Measurements from ENCODE around the gene CDKL2. TPM values are rescaled to one million over a fixed set of nuclear protein-coding genes. Genes with fewer than 3 reads are reported as not detected.
A peak's percentile ranks its signal among the peaks of the same experiment; 100 is the strongest.

CDKL2 gene
- total RNA-seq, 1 experiment from 2014 or later: 0.04 TPM

DNA sequence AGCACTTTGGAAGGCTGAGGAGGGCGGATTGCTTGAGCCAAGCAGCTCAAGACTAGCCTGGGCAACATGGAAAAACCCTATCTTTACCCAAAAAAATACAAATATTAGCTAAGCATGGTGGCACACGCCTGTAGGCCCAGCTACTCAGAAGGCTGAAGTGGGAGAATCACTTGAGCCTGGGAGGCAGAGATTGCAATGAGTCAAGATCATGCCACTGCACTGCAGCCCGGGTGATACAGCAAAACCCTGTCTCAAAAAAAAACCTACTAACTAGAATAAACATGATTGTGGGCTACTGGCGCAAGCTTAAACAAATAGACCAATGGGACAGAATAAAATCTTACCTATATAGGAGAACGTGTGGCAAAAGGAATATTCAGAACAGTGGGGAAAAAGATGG, 7.3 kb downstream of the CDKL2 start:
- H3K27ac ChIP-seq: no peak overlapping the region
- H3K9me3 ChIP-seq (replicated peaks): no peaks in the 10 kb centered on the region; the same call in 1 of the 2 replicates
- H3K4me3 ChIP-seq: no peak overlapping the region
- H3K27me3 ChIP-seq: no peaks in the 10 kb centered on the region
- peaks cover 2% of the 10 kb centered on the region; the same call in 1 of the 2 replicates for H3K36me3 ChIP-seq
- no peaks in the 10 kb centered on the region for H3K4me1 ChIP-seq
- DNase-seq: no peak

DNA sequence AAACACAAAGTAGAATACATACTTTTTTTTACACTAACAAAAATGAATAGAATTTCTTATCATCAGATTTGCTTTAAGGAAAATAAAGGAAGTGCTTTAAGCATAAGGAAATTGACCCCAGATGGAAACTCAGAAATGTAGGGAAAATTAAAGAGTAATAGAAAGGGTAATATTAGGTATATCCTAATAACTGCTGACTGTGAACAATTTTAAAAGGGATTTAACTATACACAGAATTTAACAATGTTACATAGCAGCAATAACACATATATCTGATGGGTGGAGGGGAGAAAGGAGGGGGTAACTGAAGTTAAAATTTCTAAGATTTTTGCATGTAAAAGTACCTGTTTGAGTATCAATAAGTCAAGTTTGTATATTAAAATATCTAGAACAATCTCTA, 8.6 kb downstream of the CDKL2 start:
- no peaks in the 10 kb centered on the region for H3K27me3 ChIP-seq
- H3K27ac ChIP-seq: no peak overlapping the region
- H3K4me1 ChIP-seq: no peaks in the 10 kb centered on the region
- DNase-seq: no peak
- H3K9me3 ChIP-seq (replicated peaks): no peaks in the 10 kb centered on the region; the same call in 1 of the 2 replicates
- peaks cover 2% of the 10 kb centered on the region; the same call in 1 of the 2 replicates for H3K36me3 ChIP-seq
- no peak overlapping the region for H3K4me3 ChIP-seq

DNA sequence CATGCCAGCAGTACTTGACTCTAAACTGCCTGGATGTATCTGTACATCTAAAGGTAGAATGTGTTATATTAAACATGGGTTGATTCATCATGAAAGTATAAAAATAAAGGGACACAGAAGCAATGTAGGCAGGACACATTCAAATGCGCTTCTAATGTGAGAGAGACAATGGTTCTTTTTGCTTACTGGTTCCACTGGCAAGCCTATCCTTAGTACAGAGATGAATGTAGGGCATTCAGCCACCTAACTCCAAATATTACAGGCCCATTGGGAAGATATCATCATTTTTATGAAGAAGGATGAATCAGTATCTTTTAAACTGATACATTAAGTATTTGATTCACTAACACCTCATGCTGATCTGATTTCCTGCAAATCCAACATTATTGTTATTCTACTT, 18.0 kb downstream of the CDKL2 start:
- H3K36me3 ChIP-seq: no peaks in the 10 kb centered on the region
- H3K27me3 ChIP-seq: no peaks in the 10 kb centered on the region

DNA sequence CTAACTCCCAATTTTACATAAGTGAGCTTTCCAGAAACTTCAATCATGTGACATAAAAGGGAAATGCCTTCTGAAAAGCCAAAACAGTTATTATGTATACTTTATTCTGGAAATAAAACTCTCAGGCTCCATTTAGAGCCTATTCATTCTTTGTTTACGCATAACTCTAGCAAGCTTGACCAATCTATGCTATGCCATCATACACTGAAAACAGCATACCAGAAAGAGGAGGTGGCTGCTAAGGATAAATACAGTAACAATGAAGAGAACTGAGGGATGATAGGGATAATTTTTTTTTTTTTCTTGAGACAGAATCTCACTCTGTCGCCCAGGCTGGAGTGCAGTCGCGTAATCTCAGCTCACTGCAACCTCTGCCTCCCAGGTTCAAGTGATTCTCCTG, 24.4 kb downstream of the CDKL2 start:
- H3K4me1 ChIP-seq: no peaks in the 10 kb centered on the region
- no peak for DNase-seq
- H3K27me3 ChIP-seq: no peaks in the 10 kb centered on the region
- no peak overlapping the region for H3K4me3 ChIP-seq
- no peaks in the 10 kb centered on the region for H3K36me3 ChIP-seq
- no peaks in the 10 kb centered on the region for H3K9me3 ChIP-seq (replicated peaks)
- no peak overlapping the region for H3K27ac ChIP-seq

More for the DNA sequence above, 18.0 kb downstream of the CDKL2 start:
- Histone ChIP-seq H3K9me3 (replicated peaks) (no peaks in the 10 kb centered on the region), H3K4me1 (no peaks in the 10 kb centered on the region), H3K27ac (no peak overlapping the region), H3K4me3 (no peak overlapping the region)
- no peak for DNase-seq

DNA sequence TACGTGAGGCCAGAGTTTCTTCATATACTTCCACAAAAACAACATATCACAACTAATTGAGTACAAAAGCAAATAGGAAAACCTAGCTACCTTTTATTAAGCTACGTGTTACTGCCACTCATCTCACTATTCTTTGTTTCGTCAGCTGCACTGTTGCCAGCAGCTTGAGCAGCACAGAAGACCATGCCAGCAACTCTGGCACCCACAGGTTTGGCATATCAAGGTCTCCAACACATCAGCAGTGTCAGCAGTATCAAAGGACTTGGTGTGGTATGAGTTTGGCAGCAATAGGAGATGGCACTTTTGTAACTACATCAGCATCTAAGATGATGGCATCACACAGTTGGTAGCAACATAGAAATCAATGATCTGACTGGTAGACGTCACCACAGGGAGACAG, 30.7 kb downstream of the CDKL2 start:
- no peaks in the 10 kb centered on the region for H3K9me3 ChIP-seq (replicated peaks)
- H3K27ac ChIP-seq: no peak overlapping the region
- 0 out of 2 replicates have a peak, but pooled peaks cover 4% of the 10 kb centered on the region for H3K36me3 ChIP-seq
- no peak overlapping the region for H3K4me3 ChIP-seq
- H3K4me1 ChIP-seq: no peaks in the 10 kb centered on the region
- no peak for DNase-seq
- H3K27me3 ChIP-seq: no peaks in the 10 kb centered on the region

DNA sequence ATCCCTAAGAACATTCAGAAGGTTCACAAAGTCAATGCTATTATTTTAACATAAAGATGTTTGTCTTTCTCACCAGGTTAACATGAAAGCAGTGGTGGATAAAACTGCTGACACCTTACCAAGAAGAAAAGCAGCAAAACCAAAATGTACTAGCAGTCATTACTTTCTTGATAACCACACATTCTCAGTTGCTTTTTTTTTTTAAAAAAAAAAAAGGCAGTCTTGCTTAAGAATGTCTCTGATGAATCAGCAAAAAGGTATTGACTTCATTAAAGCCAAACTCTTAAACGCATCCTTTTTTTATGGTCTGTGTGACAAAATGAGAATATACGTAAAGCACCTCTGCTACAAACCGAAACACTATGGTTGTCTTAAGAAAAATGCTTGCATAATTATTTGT, 31.9 kb downstream of the CDKL2 start:
- Histone ChIP-seq H3K27ac (no peak overlapping the region), H3K36me3 (0 out of 2 replicates have a peak, but pooled peaks cover 4% of the 10 kb centered on the region), H3K9me3 (replicated peaks) (no peaks in the 10 kb centered on the region), H3K4me3 (no peak overlapping the region), H3K27me3 (no peaks in the 10 kb centered on the region), H3K4me1 (no peaks in the 10 kb centered on the region)
- DNase-seq: no peak

DNA sequence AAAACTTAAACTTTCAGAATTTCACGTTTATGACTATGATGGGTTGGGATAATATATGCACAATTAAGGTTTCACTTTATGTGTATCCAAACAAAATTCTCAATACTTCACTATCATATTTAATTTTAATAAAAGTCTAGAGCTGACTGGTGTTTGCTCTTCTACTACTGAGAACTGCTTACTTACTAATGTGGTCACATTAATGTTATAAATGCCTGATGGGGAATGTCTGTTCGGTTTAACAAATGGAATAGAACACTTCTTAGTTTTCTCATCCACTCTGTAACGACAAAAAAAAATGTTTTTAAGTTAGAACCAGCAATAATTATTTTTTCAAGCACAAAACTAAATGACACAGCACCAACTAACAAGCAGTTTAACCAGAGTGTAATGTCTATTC, 34.3 kb downstream of the CDKL2 start:
- Histone ChIP-seq H3K36me3 (0 out of 2 replicates have a peak, but pooled peaks cover 4% of the 10 kb centered on the region), H3K27me3 (no peaks in the 10 kb centered on the region), H3K4me1 (no peaks in the 10 kb centered on the region), H3K27ac (no peak overlapping the region), H3K4me3 (no peak overlapping the region), H3K9me3 (replicated peaks) (no peaks in the 10 kb centered on the region)
- no peak for DNase-seq

DNA sequence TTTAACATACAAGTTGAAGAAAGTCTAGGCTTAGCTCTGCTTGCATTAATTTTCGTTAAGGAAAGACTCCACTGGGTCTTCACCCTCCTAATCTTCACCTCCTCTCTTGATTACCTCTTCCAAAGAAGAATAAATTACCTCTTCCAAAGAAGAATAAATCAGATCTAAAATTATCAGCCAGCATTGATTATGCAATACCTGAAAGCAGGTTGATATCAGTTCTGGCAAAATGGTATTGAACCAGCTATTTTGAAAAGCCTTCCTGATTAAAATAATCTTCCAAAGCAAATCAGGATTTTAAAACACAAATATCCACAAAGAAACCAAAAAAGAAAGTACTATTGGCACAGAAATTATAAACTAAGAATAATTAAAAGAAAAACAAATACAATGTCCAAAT, 36.9 kb downstream of the CDKL2 start:
- H3K9me3 ChIP-seq (replicated peaks): no peaks in the 10 kb centered on the region
- no peaks in the 10 kb centered on the region for H3K27me3 ChIP-seq
- H3K36me3 ChIP-seq: no peaks in the 10 kb centered on the region
- DNase-seq: no peak
- H3K27ac ChIP-seq: no peak overlapping the region
- H3K4me3 ChIP-seq: no peak overlapping the region
- no peaks in the 10 kb centered on the region for H3K4me1 ChIP-seq

DNA sequence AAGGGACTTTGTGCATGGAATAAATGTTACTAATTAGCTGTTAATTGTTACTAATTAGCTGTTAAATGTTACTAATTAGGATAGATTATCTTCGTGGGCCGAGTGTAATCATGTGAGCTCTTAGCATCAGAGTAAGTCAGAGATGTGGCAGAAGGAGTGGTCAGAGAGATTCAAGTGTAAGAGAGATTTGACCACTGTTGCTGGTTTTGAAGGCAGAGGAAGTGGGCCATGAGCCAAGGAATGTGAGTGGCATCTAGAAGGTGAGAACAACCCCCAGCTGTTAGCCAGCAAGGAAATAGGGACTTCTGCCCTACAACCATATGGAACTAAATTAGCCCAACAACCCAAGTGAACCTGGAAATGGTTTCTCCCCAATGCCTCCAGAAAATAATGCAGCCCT, 46.3 kb downstream of the CDKL2 start:
- no peak overlapping the region for H3K4me3 ChIP-seq
- no peaks in the 10 kb centered on the region for H3K4me1 ChIP-seq
- H3K9me3 ChIP-seq (replicated peaks): 0 out of 2 replicates have a peak, but pooled peaks cover 5% of the 10 kb centered on the region
- no peak overlapping the region for H3K27ac ChIP-seq
- no peaks in the 10 kb centered on the region for H3K27me3 ChIP-seq
- H3K36me3 ChIP-seq: no peaks in the 10 kb centered on the region
- DNase-seq: peak; percentile 41 to 52

DNA sequence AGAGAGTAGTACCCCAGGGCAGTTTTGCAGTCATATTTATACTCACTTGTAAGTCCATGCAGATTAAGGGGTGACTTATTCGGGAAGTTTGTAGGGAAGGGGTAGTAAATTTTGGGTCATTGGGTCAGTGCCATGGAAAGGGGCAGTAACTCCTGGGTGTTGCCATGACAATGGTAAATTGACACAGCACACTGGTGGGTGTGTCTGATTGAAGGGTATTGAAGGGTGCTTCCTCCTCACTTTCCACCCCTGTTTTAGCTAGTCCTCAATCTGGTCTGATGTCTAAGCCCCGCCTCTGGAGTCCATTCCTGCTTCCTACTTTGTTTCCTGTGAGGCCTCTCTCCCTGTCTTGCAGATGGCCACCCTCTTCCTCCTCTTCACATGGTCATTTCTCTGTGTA, 62.6 kb downstream of the CDKL2 start:
- H3K27ac ChIP-seq: no peak overlapping the region
- H3K36me3 ChIP-seq: no peaks in the 10 kb centered on the region
- no peaks in the 10 kb centered on the region for H3K9me3 ChIP-seq (replicated peaks)
- H3K4me3 ChIP-seq: no peak overlapping the region
- no peaks in the 10 kb centered on the region for H3K27me3 ChIP-seq
- DNase-seq: no peak
- H3K4me1 ChIP-seq: no peaks in the 10 kb centered on the region

DNA sequence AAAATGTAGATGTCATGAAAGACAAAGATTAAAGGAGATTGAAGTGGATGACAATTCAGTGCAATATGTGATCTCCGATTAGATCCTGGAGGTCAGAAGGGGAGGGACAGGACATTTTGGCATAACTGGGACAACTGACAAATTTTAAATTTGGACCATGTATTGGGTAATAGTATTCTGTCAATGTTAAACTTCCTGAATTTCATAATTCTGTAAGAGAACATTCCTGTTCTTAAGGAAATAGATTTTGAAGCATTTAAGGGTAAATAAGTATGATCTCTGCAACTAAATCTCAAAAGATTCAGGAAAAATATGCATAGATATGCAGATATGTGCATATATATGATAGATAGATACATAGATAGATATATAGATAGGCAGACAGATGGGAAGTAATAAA, 63.4 kb downstream of the CDKL2 start:
- H3K4me3 ChIP-seq: no peak overlapping the region
- no peaks in the 10 kb centered on the region for H3K4me1 ChIP-seq
- no peaks in the 10 kb centered on the region for H3K9me3 ChIP-seq (replicated peaks)
- no peaks in the 10 kb centered on the region for H3K36me3 ChIP-seq
- H3K27me3 ChIP-seq: no peaks in the 10 kb centered on the region
- no peak for DNase-seq
- H3K27ac ChIP-seq: no peak overlapping the region

DNA sequence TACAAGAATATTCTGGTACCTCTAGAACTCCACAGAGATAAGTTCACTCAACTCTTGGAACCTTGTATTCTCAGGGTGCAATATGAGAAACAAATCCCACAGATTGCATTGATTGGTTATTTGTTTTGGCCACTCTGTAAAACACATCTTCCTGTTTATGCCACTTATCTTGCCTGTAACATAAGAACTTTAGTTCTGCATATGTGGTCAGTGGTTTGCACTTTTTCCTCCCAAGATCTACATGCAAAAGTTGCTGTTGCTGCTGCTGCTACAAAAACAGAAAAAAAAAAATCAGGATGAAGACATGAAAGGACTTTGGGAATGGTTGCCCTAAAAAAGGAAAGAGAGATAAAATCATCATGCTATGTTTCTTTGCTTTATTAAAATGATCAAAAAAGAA, 64.8 kb downstream of the CDKL2 start:
- peaks cover under 1% of the 10 kb centered on the region; the same call in 1 of the 2 replicates for H3K4me1 ChIP-seq
- H3K27ac ChIP-seq: no peak overlapping the region
- no peak overlapping the region for H3K4me3 ChIP-seq
- H3K27me3 ChIP-seq: no peaks in the 10 kb centered on the region
- no peaks in the 10 kb centered on the region for H3K9me3 ChIP-seq (replicated peaks)
- H3K36me3 ChIP-seq: no peaks in the 10 kb centered on the region
- DNase-seq: no peak

DNA sequence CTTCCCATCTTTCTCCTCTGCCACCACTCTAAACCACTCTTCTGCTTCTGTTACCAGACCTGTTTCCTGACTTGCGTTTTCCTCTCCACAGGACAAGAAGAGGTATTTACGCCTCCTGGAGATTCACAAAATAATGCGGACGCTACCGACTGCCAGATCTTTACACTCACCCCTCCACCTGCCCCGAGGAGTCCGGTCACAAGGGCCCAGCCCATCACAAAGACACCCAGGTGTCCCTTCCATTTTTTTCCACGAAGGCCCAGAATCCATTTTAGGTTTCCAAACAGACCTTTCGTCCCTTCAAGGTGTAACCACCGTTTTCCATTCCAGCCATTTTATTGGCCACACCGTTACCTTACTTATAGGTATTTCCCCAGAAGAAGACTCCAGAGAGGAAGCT, 66.3 kb downstream of the CDKL2 start:
- no peaks in the 10 kb centered on the region for H3K27me3 ChIP-seq
- no peak overlapping the region for H3K4me3 ChIP-seq
- H3K4me1 ChIP-seq: peaks cover 3% of the 10 kb centered on the region; the same call in 1 of the 2 replicates
- H3K36me3 ChIP-seq: no peaks in the 10 kb centered on the region
- no peak for DNase-seq
- no peaks in the 10 kb centered on the region for H3K9me3 ChIP-seq (replicated peaks)
- H3K27ac ChIP-seq: no peak overlapping the region

DNA sequence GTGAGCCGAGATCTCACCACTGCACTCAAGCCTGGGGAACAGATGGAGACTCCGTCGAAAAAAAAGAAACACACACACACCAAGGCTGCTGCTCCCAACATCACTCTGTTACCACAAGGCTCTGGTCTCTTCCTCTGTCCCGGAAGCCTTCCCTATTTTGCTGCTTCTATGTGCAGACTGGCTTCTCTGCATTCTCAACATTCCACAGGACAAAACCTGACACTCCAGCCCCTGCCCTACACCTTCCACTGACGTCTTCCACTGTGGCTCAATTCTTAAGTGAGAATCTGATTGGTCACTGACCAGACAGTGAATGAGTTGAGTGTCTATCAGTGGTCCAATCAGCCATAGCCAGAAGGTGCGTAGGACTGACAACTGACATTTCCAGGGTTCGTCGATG, 68.5 kb downstream of the CDKL2 start:
- Histone ChIP-seq H3K27ac (no peak overlapping the region), H3K4me1 (peaks cover 3% of the 10 kb centered on the region; the same call in 1 of the 2 replicates), H3K9me3 (replicated peaks) (no peaks in the 10 kb centered on the region), H3K36me3 (no peaks in the 10 kb centered on the region), H3K4me3 (no peak overlapping the region), H3K27me3 (no peaks in the 10 kb centered on the region)
- peak; percentile 27 for DNase-seq

DNA sequence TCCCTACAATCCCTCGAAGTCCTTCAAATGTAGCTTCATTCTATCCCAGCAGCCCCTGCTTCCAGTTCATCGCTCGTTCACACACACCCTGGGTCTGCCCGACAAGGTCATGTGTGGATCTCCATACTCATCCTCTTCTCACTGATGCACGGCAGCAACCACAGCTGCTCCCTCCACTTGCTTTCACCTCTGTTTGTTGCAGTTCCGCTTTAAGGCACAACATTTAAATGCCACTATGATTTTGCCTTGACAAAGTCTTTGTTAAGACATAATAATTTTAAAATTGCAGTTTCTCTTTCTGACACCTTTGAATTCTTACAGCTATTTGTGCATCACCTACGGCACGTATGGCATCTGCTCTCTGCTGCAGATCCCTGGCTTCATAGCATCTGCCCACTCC, 72.6 kb downstream of the CDKL2 start:
- Histone ChIP-seq H3K27me3 (no peaks in the 10 kb centered on the region), H3K4me3 (no peak overlapping the region), H3K27ac (no peak overlapping the region), H3K36me3 (no peaks in the 10 kb centered on the region), H3K4me1 (peaks cover 6% of the 10 kb centered on the region), H3K9me3 (replicated peaks) (no peaks in the 10 kb centered on the region)
- DNase-seq: no peak

DNA sequence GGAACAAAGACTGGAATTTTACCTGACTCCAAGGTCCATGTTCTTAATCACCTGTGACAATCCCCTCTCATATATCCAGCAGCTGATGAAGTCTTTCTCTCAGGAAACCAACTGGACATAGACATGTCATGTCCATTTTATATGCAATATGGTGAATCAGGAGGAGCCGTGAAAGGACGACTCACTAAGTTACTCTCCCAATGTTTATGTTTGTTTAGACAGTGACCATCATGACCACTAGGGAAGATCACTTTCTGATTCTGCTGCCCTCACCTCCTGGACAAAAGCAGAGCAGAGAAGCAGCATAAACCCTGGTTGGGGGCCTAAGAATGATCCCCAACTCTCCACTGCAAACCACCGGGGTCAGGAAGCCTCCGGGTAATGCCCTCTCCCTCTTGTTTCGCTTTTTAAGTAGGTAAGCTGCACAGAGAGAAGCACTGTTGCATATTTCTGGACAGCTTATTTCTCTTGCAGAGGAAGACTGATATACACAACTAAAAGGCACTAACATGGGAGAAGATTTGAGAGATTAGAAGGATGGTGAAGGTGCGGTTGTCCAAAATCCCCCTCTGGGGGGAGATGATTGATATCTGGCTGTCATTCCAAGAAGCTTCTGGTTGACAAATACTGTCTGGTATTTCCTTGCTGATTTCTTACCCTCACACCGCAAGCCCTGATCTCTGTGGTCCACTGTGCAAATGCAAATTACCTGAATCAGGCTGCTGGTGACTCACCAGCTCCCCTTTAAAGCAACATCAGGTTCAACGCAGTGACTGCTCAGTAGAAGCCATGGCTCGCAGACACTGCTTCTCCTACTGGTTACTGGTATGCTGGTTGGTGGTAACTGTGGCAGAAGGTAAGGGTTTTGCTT, 74.8 kb downstream of the CDKL2 start, which contains the start of gene ODAPH:
Gene ODAPH (plus strand): TSS at position 773 of the 871 bp plus-strand sequence. CDS start 17 bp downstream, at position 790.
- Histone ChIP-seq H3K9me3 (replicated peaks) (no peaks in the 10 kb centered on the region), H3K4me3 (no peak within 1 kb of the TSS), H3K27ac (no peak within 1 kb of the TSS), H3K27me3 (no peaks in the 10 kb centered on the region), H3K4me1 (peaks cover 6% of the 10 kb centered on the region), H3K36me3 (no peaks in the 10 kb centered on the region)
- peak in 1 of 2 experiments; percentile 22 for DNase-seq

All from SJCRH30 (cell line).